GM23338 (cell line): ENCODE measurements around the gene SLC9A3. TPM values are rescaled to one million over a fixed set of nuclear protein-coding genes. Genes with fewer than 3 reads are reported as not detected.

ENCODE experiments used
- ATAC-seq: fragments of 200-7000 bp; cut with Tn5 transposase; 3 replicates; pipeline ENCODE4 v1.9.1; 2020
- DNase-seq: peaks from one replicate; pipeline ENCODE4 v3.0.0-alpha.2; 2015; ENCODE audit warnings: low spot score
- H2AFZ ChIP-seq: fragments of 200-600 bp; sonication (generic); 2 replicates; pipeline ENCODE4 v1.8.0; 2016; ENCODE audit warnings: antibody characterized with exemption, mild to moderate bottlenecking, moderate library complexity
- H3F3A ChIP-seq: fragments of 200-600 bp; sonication (generic); replicated peaks from 2 replicates; pipeline ENCODE4 v1.8.0; 2017; ENCODE audit warnings: antibody characterized with exemption, mixed run types, low read depth
- H3K27ac ChIP-seq: fragments of 200-600 bp; sonication (generic); 2 replicates; pipeline ENCODE4 v1.6.1; 2016; ENCODE audit warnings: low read depth
- H3K27me3 ChIP-seq: fragments of 200-600 bp; sonication (generic); 2 replicates; pipeline ENCODE4 v1.8.0; 2016; ENCODE audit warnings: mild to moderate bottlenecking, mixed run types, moderate library complexity; ENCODE audit not compliant: insufficient read depth
- H3K36me3 ChIP-seq: fragments of 200-600 bp; sonication (generic); 2 replicates; pipeline ENCODE4 v1.8.0; 2016; ENCODE audit warnings: mild to moderate bottlenecking; ENCODE audit not compliant: insufficient read depth
- H3K4me1 ChIP-seq: fragments of 200-600 bp; sonication (generic); 2 replicates; pipeline ENCODE4 v1.8.0; 2016; ENCODE audit warnings: mild to moderate bottlenecking, moderate library complexity; ENCODE audit not compliant: insufficient read depth
- H3K4me2 ChIP-seq: fragments of 200-600 bp; sonication (generic); 2 replicates; pipeline ENCODE4 v1.7.1; 2017; ENCODE audit warnings: mixed run types
- H3K4me3 ChIP-seq: fragments of 200-600 bp; sonication (generic); 2 replicates; pipeline ENCODE4 v1.6.1; 2016; ENCODE audit warnings: mixed run types
- H3K79me2 ChIP-seq: fragments of 200-600 bp; sonication (generic); replicated peaks from 2 replicates; pipeline ENCODE4 v1.8.0; 2017; ENCODE audit warnings: mild to moderate bottlenecking; ENCODE audit not compliant: insufficient read depth
- H3K9me2 ChIP-seq: fragments of 200-600 bp; sonication (generic); 2 replicates; pipeline ENCODE4 v1.8.0; 2017; ENCODE audit not compliant: insufficient read depth
- H4K20me1 ChIP-seq: fragments of 200-600 bp; sonication (generic); replicated peaks from 2 replicates; pipeline ENCODE4 v1.8.0; 2017; ENCODE audit warnings: mild to moderate bottlenecking; ENCODE audit not compliant: insufficient read depth
- H3K27ac Mint-ChIP-seq: 2 replicates; pipeline ENCODE4 v1.8.0; 2020; ENCODE audit warnings: inconsistent platforms, mild to moderate bottlenecking, moderate library complexity, mixed read lengths
- H3K27me3 Mint-ChIP-seq: 3 replicates; pipeline ENCODE4 v1.8.0; 2022; ENCODE audit warnings: low read depth, mild to moderate bottlenecking, moderate library complexity, mixed read lengths, inconsistent platforms; ENCODE audit not compliant: insufficient read depth, poor library complexity
- H3K36me3 Mint-ChIP-seq: 3 replicates; pipeline ENCODE4 v1.8.0; 2021; ENCODE audit warnings: low read depth, mild to moderate bottlenecking, inconsistent platforms, moderate library complexity, mixed read lengths
- H3K4me1 Mint-ChIP-seq: 3 replicates; pipeline ENCODE4 v1.8.0; 2020; ENCODE audit warnings: mild to moderate bottlenecking, inconsistent platforms, mixed read lengths
- H3K4me3 Mint-ChIP-seq: 3 replicates; pipeline ENCODE4 v1.8.0; 2021; ENCODE audit warnings: moderate library complexity, mild to moderate bottlenecking, inconsistent platforms, mixed read lengths
- H3K9me3 Mint-ChIP-seq: 3 replicates; pipeline ENCODE4 v1.8.0; 2020; ENCODE audit warnings: moderate library complexity, mild to moderate bottlenecking, inconsistent platforms, mixed read lengths
- CREB1 ChIP-seq: fragments of 250-450 bp; sonication (Bioruptor Pico); IDR thresholded peaks from 2 replicates; pipeline ENCODE4 v1.5.0; 2020; ENCODE audit warnings: low read depth, mild to moderate bottlenecking, moderate library complexity
- CTCF ChIP-seq, 2 experiments: fragments of 200-600 bp in 1 of 2; sonication (generic) in 1 of 2; conservative IDR thresholded peaks; 2 replicates each; pipeline versions ENCODE4 v1.5.1 to v1.6.1; 2016 to 2017; ENCODE audit warnings: antibody characterized with exemption in 2 of 2, low read depth in 2 of 2, mild to moderate bottlenecking in 2 of 2, moderate library complexity in 1 of 2
- ETS1 ChIP-seq: IDR thresholded peaks from 2 replicates; pipeline ENCODE4 v1.6.1; 2016; ENCODE audit warnings: antibody characterized with exemption
- EZH2 ChIP-seq: fragments of 200-600 bp; sonication (generic); IDR thresholded peaks from one replicate; pipeline ENCODE4 v1.8.0; 2017; ENCODE audit warnings: antibody characterized with exemption, mild to moderate bottlenecking, low read depth; ENCODE audit not compliant: unreplicated experiment
- JUNB ChIP-seq: IDR thresholded peaks from one replicate; pipeline ENCODE4 v1.6.1; 2016; ENCODE audit warnings: antibody characterized with exemption; ENCODE audit not compliant: unreplicated experiment
- POLR2AphosphoS5 ChIP-seq: IDR thresholded peaks from 2 replicates; pipeline ENCODE4 v1.6.1; 2016; ENCODE audit warnings: antibody characterized with exemption, low read depth
- REST ChIP-seq: IDR thresholded peaks from one replicate; pipeline ENCODE4 v1.6.1; 2018; ENCODE audit warnings: antibody characterized with exemption; ENCODE audit not compliant: unreplicated experiment
- STAT1 ChIP-seq: IDR thresholded peaks from one replicate; pipeline ENCODE4 v1.6.1; 2016; ENCODE audit warnings: antibody characterized with exemption; ENCODE audit not compliant: unreplicated experiment
- ZNF114 ChIP-seq: fragments of 250-450 bp; sonication (Bioruptor Pico); IDR thresholded peaks from 2 replicates; pipeline ENCODE4 v1.5.0; 2020; ENCODE audit warnings: mild to moderate bottlenecking, moderate library complexity
- ZNF331 ChIP-seq: fragments of 250-450 bp; sonication (Bioruptor Pico); IDR thresholded peaks from 2 replicates; pipeline ENCODE4 v1.5.0; 2020; ENCODE audit warnings: low read depth, mild to moderate bottlenecking, moderate library complexity
- polyA plus RNA-seq: library from polyadenylated mRNA; unstranded; fragments of >200 nt; fragmentation: Nextera tagmentation; extraction: Ambion mirVana; gene quantifications from 2 replicates; pipeline ENCODE4 v1.2.1, GENCODE V29; 2016
- total RNA-seq: library from RNA; depleted of rRNA; stranded (reverse); fragments of >200 nt; shearing (Covaris generic); gene quantifications from 2 replicates; pipeline ENCODE4 v1.2.3, GENCODE V29; 2014

The SLC9A3 gene
- total and polyA plus RNA-seq, 2 experiments from 2014 or later: 0.39 to 3.1 TPM

GRCh38 chr5:478982-479535, 45.2 kb downstream of the SLC9A3 start:
- no peak overlapping the region for H2AFZ ChIP-seq
- H3K4me1 Mint-ChIP-seq: peaks cover 3% of the 10 kb centered on the region; the same call in 1 of the 3 replicates
- TF ChIP-seq ZNF331 (CRISPR knock-in tag): no peak
- no peak for TF ChIP-seq CTCF (conservative IDR thresholded peaks at IDR 0.05; ENCODE audit: low read depth in 2 of 2)
- TF ChIP-seq ZNF114: no peak
- TF ChIP-seq CREB1: no peak
- no peak for TF ChIP-seq EZH2
- no peak for TF ChIP-seq ETS1

GRCh38 chr5:478369-478981, 45.8 kb downstream of the SLC9A3 start:
- no peaks in the 10 kb centered on the region for H3K36me3 ChIP-seq
- TF ChIP-seq STAT1 (no peak), REST (no peak), JUNB (no peak), CREB1 (no peak), POLR2AphosphoS5 (no peak), ETS1 (no peak), EZH2 (no peak), CTCF (conservative IDR thresholded peaks at IDR 0.05; ENCODE audit: low read depth in 2 of 2) (no peak), ZNF114 (no peak), ZNF331 (CRISPR knock-in tag) (no peak)
- peaks cover 35% of the 10 kb centered on the region for H3K27me3 Mint-ChIP-seq
- DNase-seq (no peak), ATAC-seq (no peak)
- no peaks in the 10 kb centered on the region for H3K79me2 ChIP-seq
- H3K4me3 Mint-ChIP-seq: no peak overlapping the region
- peaks cover 32% of the 10 kb centered on the region for H3K27me3 ChIP-seq
- H4K20me1 ChIP-seq: no peaks in the 10 kb centered on the region
- H3K4me2 ChIP-seq: no peak overlapping the region
- no peak overlapping the region for H3K27ac Mint-ChIP-seq
- H3K9me3 Mint-ChIP-seq: no peaks in the 10 kb centered on the region
- H3K4me1 Mint-ChIP-seq: peaks cover 3% of the 10 kb centered on the region; the same call in 1 of the 3 replicates
- no peaks in the 10 kb centered on the region for H3K4me1 ChIP-seq
- no peaks in the 10 kb centered on the region for H3K36me3 Mint-ChIP-seq
- no peak overlapping the region for H2AFZ ChIP-seq
- H3K4me3 ChIP-seq: no peak overlapping the region
- H3F3A ChIP-seq: no peaks in the 10 kb centered on the region
- no peak overlapping the region for H3K27ac ChIP-seq
- no peaks in the 10 kb centered on the region for H3K9me2 ChIP-seq

More at GRCh38 chr5:478982-479535, 45.2 kb downstream of the SLC9A3 start:
- DNase-seq (no peak), ATAC-seq (no peak)
- Mint-ChIP-seq H3K9me3 (no peaks in the 10 kb centered on the region), H3K36me3 (no peaks in the 10 kb centered on the region), H3K27me3 (peaks cover 31% of the 10 kb centered on the region), H3K27ac (no peak overlapping the region), H3K4me3 (no peak overlapping the region)
- H3K36me3 ChIP-seq: no peaks in the 10 kb centered on the region
- H3K4me2 ChIP-seq: no peak overlapping the region
- no peak overlapping the region for H3K4me3 ChIP-seq
- no peaks in the 10 kb centered on the region for H4K20me1 ChIP-seq
- H3K9me2 ChIP-seq: no peaks in the 10 kb centered on the region
- no peaks in the 10 kb centered on the region for H3K79me2 ChIP-seq
- no peaks in the 10 kb centered on the region for H3K4me1 ChIP-seq
- no peak overlapping the region for H3K27ac ChIP-seq
- H3F3A ChIP-seq: no peaks in the 10 kb centered on the region
- H3K27me3 ChIP-seq: peaks cover 27% of the 10 kb centered on the region
